ENCODE measurements around the gene CLCA4.

The CLCA4 gene

DNA sequence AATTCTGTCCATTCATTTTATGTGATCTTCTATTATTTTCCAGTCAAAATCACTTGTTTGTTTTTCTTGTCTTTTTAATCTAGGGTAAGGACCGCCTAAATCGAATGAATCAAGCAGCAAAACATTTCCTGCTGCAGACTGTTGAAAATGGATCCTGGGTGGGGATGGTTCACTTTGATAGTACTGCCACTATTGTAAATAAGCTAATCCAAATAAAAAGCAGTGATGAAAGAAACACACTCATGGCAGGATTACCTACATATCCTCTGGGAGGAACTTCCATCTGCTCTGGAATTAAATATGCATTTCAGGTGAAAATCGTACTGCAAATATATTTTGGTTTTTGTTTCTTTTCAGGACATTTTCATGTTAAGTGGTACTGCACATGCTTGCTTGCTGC lies 20.5 kb downstream of the CLCA4 start:
- CTCF ChIA-PET = no interaction called here
- TF ChIP-seq, protein P1, sequence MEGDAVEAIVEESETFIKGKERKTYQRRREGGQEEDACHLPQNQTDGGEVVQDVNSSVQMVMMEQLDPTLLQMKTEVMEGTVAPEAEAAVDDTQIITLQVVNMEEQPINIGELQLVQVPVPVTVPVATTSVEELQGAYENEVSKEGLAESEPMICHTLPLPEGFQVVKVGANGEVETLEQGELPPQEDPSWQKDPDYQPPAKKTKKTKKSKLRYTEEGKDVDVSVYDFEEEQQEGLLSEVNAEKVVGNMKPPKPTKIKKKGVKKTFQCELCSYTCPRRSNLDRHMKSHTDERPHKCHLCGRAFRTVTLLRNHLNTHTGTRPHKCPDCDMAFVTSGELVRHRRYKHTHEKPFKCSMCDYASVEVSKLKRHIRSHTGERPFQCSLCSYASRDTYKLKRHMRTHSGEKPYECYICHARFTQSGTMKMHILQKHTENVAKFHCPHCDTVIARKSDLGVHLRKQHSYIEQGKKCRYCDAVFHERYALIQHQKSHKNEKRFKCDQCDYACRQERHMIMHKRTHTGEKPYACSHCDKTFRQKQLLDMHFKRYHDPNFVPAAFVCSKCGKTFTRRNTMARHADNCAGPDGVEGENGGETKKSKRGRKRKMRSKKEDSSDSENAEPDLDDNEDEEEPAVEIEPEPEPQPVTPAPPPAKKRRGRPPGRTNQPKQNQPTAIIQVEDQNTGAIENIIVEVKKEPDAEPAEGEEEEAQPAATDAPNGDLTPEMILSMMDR (IDR thresholded peaks at IDR 0.05; ENCODE audit: control extremely low read depth, extremely low read depth, low read depth, missing control alignments) = no peak
- DNase-seq (ENCODE audit: extremely low spot score) = no peak
- POLR2A ChIA-PET = no interaction called here

DNA sequence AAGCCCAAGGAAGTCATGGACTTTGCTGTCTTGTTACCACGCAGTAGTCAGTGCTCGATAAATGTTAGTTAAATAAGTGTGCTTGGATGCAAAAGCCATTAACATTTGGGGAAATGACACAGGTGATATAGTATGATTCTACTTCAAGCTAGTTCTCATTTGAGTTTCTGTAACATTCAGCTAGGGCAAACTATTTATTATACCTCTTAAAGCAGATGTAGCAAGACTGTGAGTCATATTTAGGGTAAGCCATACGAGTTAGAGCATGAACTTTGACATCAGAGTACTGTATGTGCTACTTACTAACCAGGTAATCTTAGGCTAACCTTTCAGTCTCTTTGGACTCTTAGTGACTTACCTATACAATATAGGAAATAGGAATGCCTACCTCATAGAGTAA lies 21.0 kb downstream of the CLCA4 start:
- POLR2A ChIA-PET = no interaction called here
- TF ChIP-seq, protein P1 (IDR thresholded peaks at IDR 0.05; ENCODE audit: control extremely low read depth, extremely low read depth, low read depth, missing control alignments) = no peak
- no peak for DNase-seq (ENCODE audit: extremely low spot score)
- CTCF ChIA-PET = no interaction called here

DNA sequence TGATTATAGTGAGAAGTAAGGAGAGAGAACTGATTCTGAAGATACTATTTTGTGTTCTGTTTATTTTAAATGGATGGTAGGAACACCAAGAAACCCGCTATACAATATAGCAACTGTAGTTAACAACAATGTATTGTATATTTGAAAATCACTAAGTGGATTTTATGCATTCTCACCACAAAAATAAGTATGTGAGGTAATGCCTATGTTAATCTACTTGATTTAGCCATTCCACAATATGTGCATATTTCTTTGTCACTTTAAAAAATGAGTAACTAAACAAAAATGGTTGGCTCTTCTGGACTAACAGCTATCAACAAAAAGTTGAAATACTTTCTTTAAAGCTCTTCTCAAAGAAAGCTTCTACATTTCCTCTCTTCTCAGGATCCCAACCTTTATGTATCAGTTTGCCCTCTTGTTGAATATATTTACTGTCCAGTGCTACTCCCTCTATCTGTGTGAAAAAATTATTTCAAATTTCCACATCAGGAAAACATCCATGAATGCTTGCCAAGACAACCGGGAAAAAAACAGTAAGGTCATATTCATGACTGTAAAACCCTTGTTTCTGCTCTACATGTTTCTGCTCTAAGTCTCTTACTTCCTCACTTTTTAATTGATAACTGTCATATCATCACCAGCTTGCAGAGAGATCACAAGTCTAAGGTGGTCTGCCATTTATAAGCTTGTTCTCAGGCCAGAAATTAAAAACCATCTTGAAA lies 27.0 kb downstream of the CLCA4 start:
- ChIA-PET POLR2A (no interaction called here), CTCF (interaction anchor here (1.1 to 1.9 kb wide), 5 partner anchors 9 to 36 kb away, joined by 3 to 5 read pairs (median 4); no protein-coding TSS in a partner anchor)
- no peak for DNase-seq (ENCODE audit: extremely low spot score)

DNA sequence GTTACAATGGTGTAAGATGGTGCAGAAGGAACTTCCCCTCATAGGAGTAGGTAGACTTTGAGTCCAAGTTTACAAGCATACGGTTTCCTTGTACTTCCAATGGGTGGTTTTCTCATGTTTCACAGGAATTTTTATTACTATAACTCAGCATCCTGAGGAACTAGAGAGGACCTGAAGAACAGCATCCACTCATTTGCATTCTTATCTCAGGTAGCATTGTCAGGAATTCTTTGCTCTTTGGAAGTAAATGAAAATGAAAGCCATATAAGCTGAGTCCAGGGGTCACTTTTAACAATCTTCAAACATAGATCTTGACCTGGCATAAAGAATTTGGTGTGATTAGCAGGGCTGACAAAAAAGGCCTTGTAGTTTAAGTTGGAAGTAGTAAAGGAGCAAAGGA lies 34.4 kb downstream of the CLCA4 start:
- no peak for DNase-seq (ENCODE audit: extremely low spot score)
- POLR2A ChIA-PET = no interaction called here
- CTCF ChIA-PET = interaction anchor here (1.0 kb wide), 1 partner anchor 10 kb away, joined by 3 read pairs; no protein-coding TSS in a partner anchor
- TF ChIP-seq, protein P1 (IDR thresholded peaks at IDR 0.05; ENCODE audit: control extremely low read depth, extremely low read depth, low read depth, missing control alignments) = no peak

More for the DNA sequence above, 27.0 kb downstream of the CLCA4 start:
- TF ChIP-seq, protein P1 (IDR thresholded peaks at IDR 0.05; ENCODE audit: control extremely low read depth, extremely low read depth, low read depth, missing control alignments) = no peak

DNA sequence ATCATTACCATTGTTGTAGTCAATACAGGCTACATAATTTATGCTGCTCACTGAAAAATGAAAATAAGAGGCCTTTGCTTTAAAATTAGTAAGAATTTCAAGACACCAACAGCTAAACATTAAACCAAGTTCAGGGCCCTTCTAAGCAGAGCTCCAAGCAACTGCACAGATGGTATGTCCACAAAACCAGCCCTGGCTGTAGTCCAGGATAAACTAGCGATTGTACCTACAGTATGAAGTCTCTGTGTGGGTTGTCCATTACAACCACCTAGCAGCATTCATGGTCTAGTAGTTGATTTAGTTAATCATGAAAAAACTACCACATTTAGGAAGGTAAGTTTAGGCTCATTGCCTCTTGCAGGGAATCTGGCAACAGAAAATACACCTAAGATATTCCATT lies 35.3 kb downstream of the CLCA4 start:
- ChIA-PET CTCF (interaction anchor here (1.0 to 1.6 kb wide), 3 partner anchors 8 to 10 kb away, joined by 3 to 4 read pairs (median 3); no protein-coding TSS in a partner anchor), POLR2A (no interaction called here)
- no peak for DNase-seq (ENCODE audit: extremely low spot score)
- TF ChIP-seq, protein P1 (IDR thresholded peaks at IDR 0.05; ENCODE audit: control extremely low read depth, extremely low read depth, low read depth, missing control alignments) = no peak

DNA sequence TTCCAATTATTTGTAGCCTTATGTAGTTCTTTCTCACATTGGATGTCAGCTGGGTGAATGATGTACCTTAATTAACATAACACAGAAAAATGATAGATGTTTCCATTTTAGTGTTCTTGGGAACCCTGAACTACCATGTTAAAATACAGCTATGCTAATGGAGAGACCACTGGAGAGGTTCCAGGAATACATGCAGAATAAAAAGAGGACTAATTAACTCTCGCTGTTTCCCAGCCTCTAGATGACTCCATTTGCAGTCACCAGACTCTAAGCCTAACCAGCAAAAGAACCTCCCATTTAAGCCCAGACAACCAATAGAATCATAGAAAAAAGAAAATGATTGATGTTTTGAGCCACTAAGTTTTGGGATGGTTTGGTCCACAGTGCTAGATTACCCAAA lies 36.2 kb downstream of the CLCA4 start:
- DNase-seq (ENCODE audit: extremely low spot score) = no peak
- CTCF ChIA-PET = interaction anchor here (1.3 to 1.6 kb wide), 2 partner anchors 9 to 11 kb away, joined by 3 to 4 read pairs; no protein-coding TSS in a partner anchor
- POLR2A ChIA-PET = no interaction called here
- TF ChIP-seq, protein P1 (IDR thresholded peaks at IDR 0.05; ENCODE audit: control extremely low read depth, extremely low read depth, low read depth, missing control alignments) = no peak
